Heart left ventricle (tissue), 16 donors: Measurements from ENCODE around the gene HRAS. TPM values are rescaled to one million over a fixed set of nuclear protein-coding genes. Genes with fewer than 3 reads are reported as not detected.

Experiments
- ATAC-seq, 4 donors: fragments of 200-7000 bp; cut with Tn5 transposase; one replicate each; pipeline ENCODE4 v1.9.1; 2020 to 2022; ENCODE audit warnings: moderate library complexity in 4 of 4, mild to moderate bottlenecking in 3 of 4, moderate number of reproducible peaks in 1 of 4
- DNase-seq, 5 donors: peaks; one replicate each; pipeline ENCODE4 v3.0.0-alpha.2; 2020
- H3K27ac ChIP-seq, 12 donors: fragments of 200-600 bp; sonication (generic) in 4 of 12; one replicate each; pipeline versions ENCODE4 v1.5.0 to v1.8.0; 2016 to 2022; ENCODE audit warnings: mild to moderate bottlenecking in 2 of 12
- H3K27me3 ChIP-seq, 9 donors: fragments of 200-600 bp; sonication (generic) in 2 of 9; one replicate each; pipeline versions ENCODE4 v1.5.1 to v1.8.0; 2016 to 2022; ENCODE audit warnings: mild to moderate bottlenecking in 3 of 9
- H3K36me3 ChIP-seq, 9 donors: fragments of 200-600 bp; sonication (generic) in 2 of 9; one replicate each; pipeline versions ENCODE4 v1.5.0 to v1.8.0; 2018 to 2022; ENCODE audit warnings: mild to moderate bottlenecking in 2 of 9
- H3K4me1 ChIP-seq, 12 donors: fragments of 200-600 bp; sonication (generic) in 4 of 12; one replicate each; pipeline versions ENCODE4 v1.5.0 to v1.8.0; 2016 to 2022; ENCODE audit warnings: mild to moderate bottlenecking in 3 of 12
- H3K4me3 ChIP-seq, 12 donors: fragments of 200-600 bp; sonication (generic) in 4 of 12; one replicate each; pipeline versions ENCODE4 v1.5.0 to v1.8.0; 2017 to 2022; ENCODE audit warnings: mild to moderate bottlenecking in 9 of 12, moderate library complexity in 4 of 12
- H3K9me3 ChIP-seq, 12 donors: fragments of 200-600 bp; sonication (generic) in 4 of 12; one replicate each; pipeline versions ENCODE4 v1.5.0 to v1.8.0; 2016 to 2022; ENCODE audit warnings: mild to moderate bottlenecking in 1 of 12
- CTCF ChIP-seq, 12 donors: fragments of 200-600 bp; sonication (generic) in 4 of 12; IDR thresholded peaks; one replicate each; pipeline versions ENCODE4 v1.5.0 to v1.8.0; 2018 to 2022; ENCODE audit warnings: antibody characterized with exemption in 12 of 12, mild to moderate bottlenecking in 5 of 12
- POLR2A ChIP-seq, 2 donors: fragments of 450-650 bp; IDR thresholded peaks; one replicate each; pipeline ENCODE4 v1.6.1; 2017; ENCODE audit warnings: antibody characterized with exemption in 2 of 2, mild to moderate bottlenecking in 2 of 2, moderate library complexity in 2 of 2
- WGBS, 4 donors: extraction: QIAGEN DNeasy Blood & Tissue Kit in 2 of 4; methylation state at CpG; one replicate each; pipeline versions ENCODE4 v1.1.5 to v1.1.7; 2013 to 2018; 5-methylcytosine and 5-hydroxymethylcytosine counted together
- intact Hi-C, 10 donors: fragments of 100-400 bp; cut with DNase I; formaldehyde crosslinking; loops; one replicate each; pipeline versions ENCODE4 v1.11.1 to v1.14.2; 2022
- polyA plus RNA-seq, 2 donors: library from polyadenylated mRNA; stranded (reverse); fragments of 200-250 nt; gene quantifications; one replicate each; pipeline ENCODE4 v1.2.3, GENCODE V29; 2013
- total RNA-seq, 9 donors: library from RNA; depleted of rRNA in 2 of 9; stranded (reverse); fragments of >200 nt in 2 of 9; fragmentation: NEBNext Ultra II Directional in 3 of 9; extraction: Animal tissue kit (Norgen Biotek cat#: 25700) in 3 of 9; gene quantifications; one replicate each; pipeline versions ENCODE4 v1.1.0 to v1.2.4, GENCODE V29; 2016 to 2023
- donor health status: ischemic (EF 13 %, LVEDD 7.1; RV severe dilation, severe dysfunction).
- donor health status: healthy with polysubstance abuse.
- donor health status: DM: no; HTN: yes; CAD: no.
- donor health status: DM: no; HTN: no; CAD: no.
- donor health status: ischemic (EF 25% LVEDD 6.9; RV normal size, moderate dysfunction).
- donor health status: ischemic (EF 25% LVEDD 5.7; RV mildly dilated, moderate dysfunction).
- donor health status: healthy.
- donor health status: DM: yes; HTN: yes; CAD: no.
- donor health status: ischemic (EF 35%, LVEDD 5.7; RV mildly dilated, moderate dysfunction).
- donor health status: nonischemic (EF 11% LVEDD 7.7; RV severe dilation, severe dysfunction).
- donor health status: DM: yes; HTN: yes; CAD: no.
- donor health status: PGD.
- donor health status: ischemic (EF 29% LVEDD 5.4; RV normal size, mild dysfunction).
- donor health status: nonischemic (EF 23%, LVEDD 6.1; RV moderate dilation, normal function).

Gene HRAS
- total and polyA plus RNA-seq, 11 donors = 44.0 to 99.3 (median 59.8) TPM

GRCh38 chr11:581342-581741 lies 46.0 kb upstream of the HRAS start:
- peaks cover 17 to 52% (median 38%) of the 10 kb centered on the region in 12 donors for H3K4me1 ChIP-seq
- no peak overlapping the region for H3K4me3 ChIP-seq
- DNase-seq (no peak), ATAC-seq (peak in 1 of 4 donors; percentile 34)
- intact Hi-C loops = no loop called here
- H3K36me3 ChIP-seq = peaks cover 0 to 43% (median 40%) of the 10 kb centered on the region in 9 donors
- no peak for TF ChIP-seq POLR2A (IDR thresholded peaks at IDR 0.05)
- peak overlapping the region in 1 of 12 donors; percentile 35 for H3K27ac ChIP-seq
- WGBS, 4 donors = 51 to 65% (median 60%) methylated on average over 14 of the region's 14 CpGs
- no peaks in the 10 kb centered on the region for H3K9me3 ChIP-seq
- no peaks in the 10 kb centered on the region for H3K27me3 ChIP-seq

GRCh38 chr11:579830-580601 lies 44.6 kb upstream of the HRAS start:
- H3K27me3 ChIP-seq = no peaks in the 10 kb centered on the region
- peaks cover 0 to 36% (median 32%) of the 10 kb centered on the region in 9 donors for H3K36me3 ChIP-seq
- ATAC-seq (no peak), DNase-seq (peak in 1 of 5 donors; percentile 51)
- intact Hi-C loops = loop anchor here in 2 of 10 donors (5.0 kb wide), 2 partner anchors 32 to 37 kb away; partner anchors contain the start of gene IRF7 (in 1 of the 2)
- 51 to 63% (median 61%) methylated on average over 17 to 20 of the region's 20 CpGs for WGBS, 4 donors
- H3K4me1 ChIP-seq = peaks cover 18 to 58% (median 42%) of the 10 kb centered on the region in 12 donors
- H3K27ac ChIP-seq = peak overlapping the region in 3 of 12 donors; percentile 0 to 35 (median 8)
- H3K4me3 ChIP-seq = no peak overlapping the region
- no peaks in the 10 kb centered on the region for H3K9me3 ChIP-seq
- TF ChIP-seq CTCF (IDR thresholded peaks at IDR 0.05) = no peak
- no peak for TF ChIP-seq POLR2A (IDR thresholded peaks at IDR 0.05)

GRCh38 chr11:578276-579035 lies 43.1 kb upstream of the HRAS start:
- Histone ChIP-seq H3K9me3 (no peaks in the 10 kb centered on the region), H3K27me3 (peaks cover 0 to 6% (median 0%) of the 10 kb centered on the region in 9 donors), H3K4me3 (peak overlapping the region in 7 of 12 donors; percentile 60 to 99 (median 94)), H3K36me3 (peaks cover 0 to 22% (median 17%) of the 10 kb centered on the region in 9 donors), H3K4me1 (peaks cover 20 to 65% (median 51%) of the 10 kb centered on the region in 12 donors), H3K27ac (no peak overlapping the region)
- 73 to 82% (median 77%) methylated on average over 16 to 21 of the region's 21 CpGs for WGBS, 4 donors
- DNase-seq (no peak), ATAC-seq (no peak)
- no peak for TF ChIP-seq POLR2A (IDR thresholded peaks at IDR 0.05)
- TF ChIP-seq CTCF (IDR thresholded peaks at IDR 0.05) = no peak
- intact Hi-C loops = loop anchor here in 2 of 10 donors (5.0 kb wide), 2 partner anchors 34 to 39 kb away; partner anchors contain the start of gene IRF7 (in 1 of the 2)

- Histone ChIP-seq H3K4me1 (peaks cover 20 to 65% (median 51%) of the 10 kb centered on the region in 12 donors), H3K27ac (peak overlapping the region in 3 of 12 donors; percentile 88 to 92 (median 89)), H3K36me3 (peaks cover 0 to 13% (median 8%) of the 10 kb centered on the region in 9 donors), H3K27me3 (peaks cover 0 to 6% (median 0%) of the 10 kb centered on the region in 9 donors), H3K4me3 (peak overlapping the region; percentile 60 to 99 (median 84)), H3K9me3 (no peaks in the 10 kb centered on the region)
- ATAC-seq (no peak), DNase-seq (no peak)
- TF ChIP-seq CTCF (IDR thresholded peaks at IDR 0.05) = no peak
- no peak for TF ChIP-seq POLR2A (IDR thresholded peaks at IDR 0.05)
- intact Hi-C loops = loop anchor here in 2 of 10 donors (5.0 kb wide), 2 partner anchors 35 to 40 kb away; partner anchors contain the start of gene IRF7 (in 1 of the 2)
- 53 to 65% (median 54%) methylated on average over 6 of the region's 6 CpGs for WGBS, 4 donors
Measured at GRCh38 chr11:577611-577894, 42.2 kb upstream of the HRAS start.
